HCT116 (cell line): ENCODE data around the gene CRACDL. TPM values are rescaled to one million over a fixed set of nuclear protein-coding genes. Genes with fewer than 3 reads are reported as not detected.

Experiments
- ATAC-seq: fragments of 200-7000 bp; cut with Tn5 transposase; 2 replicates; pipeline ENCODE4 v1.9.1; 2020; ENCODE audit warnings: mild to moderate bottlenecking, moderate library complexity
- BruUV-seq: library from RNA; stranded (reverse); fragments of 400-500 nt; replicated peaks from 2 replicates; lab custom pipeline; 2021; lab: Mats Ljungman, UMichigan
- CTCF ChIA-PET: fragments of 300-600 bp; sonication (Branson Sonifier 250); formaldehyde crosslinking; loops from one replicate; lab custom pipeline; 2021; ENCODE audit warnings: antibody characterized with exemption; lab: Charles Lee
- POLR2A ChIA-PET: fragments of 300-600, 350-600 bp; sonication (Branson Sonifier 250); formaldehyde crosslinking; loops from one replicate; lab custom pipeline; 2021; ENCODE audit warnings: antibody characterized with exemption; lab: Charles Lee
- RAD21 ChIA-PET, 2 experiments: fragments of 300-600 bp; sonication (Branson Sonifier 250); formaldehyde crosslinking; loops; one replicate each; lab custom pipeline; 2023; ENCODE audit warnings: low total read pairs in 2 of 2; ENCODE audit not compliant: uncharacterized antibody in 2 of 2, unreplicated experiment in 2 of 2, low non-redundant PET in 1 of 2; lab: Charles Lee
- DNase-seq: peaks from one replicate; pipeline ENCODE4 v3.0.0-alpha.2; 2010; ENCODE audit warnings: low read depth, low spot score
- H2AFZ ChIP-seq: fragments of 200-600 bp; shearing (Covaris generic), sonication (generic); 2 replicates; pipeline ENCODE4 v1.6.1; 2017; ENCODE audit warnings: low read depth, mixed run types, mixed read lengths, antibody characterized with exemption, low read length; ENCODE audit not compliant: poor library complexity, severe bottlenecking
- H3K27ac ChIP-seq: 2 replicates; pipeline ENCODE4 v1.5.1; 2012; ENCODE audit warnings: low read depth, low read length
- H3K27me3 ChIP-seq: fragments of 200-600 bp; sonication (generic); 2 replicates; pipeline ENCODE4 v1.6.1; 2016; ENCODE audit warnings: mixed run types, low read length, mixed read lengths; ENCODE audit not compliant: insufficient read depth
- H3K36me3 ChIP-seq, 2 experiments: fragments of 200-500 bp in 1 of 2; fragments of 200-600 bp in 1 of 2; sonication (Bioruptor generic) in 1 of 2; sonication (generic) in 1 of 2; 2 replicates each; pipeline versions ENCODE4 v1.5.1 to v1.6.1; 2014 to 2016; ENCODE audit warnings: low read length in 2 of 2, inconsistent platforms in 1 of 2, mixed read lengths in 1 of 2, mixed run types in 1 of 2; ENCODE audit not compliant: insufficient read depth in 2 of 2, control insufficient read depth in 1 of 2
- H3K4me1 ChIP-seq, 2 experiments: fragments of 200-600 bp in 1 of 2; sonication (generic) in 1 of 2; 2 replicates each; pipeline versions ENCODE4 v1.5.1 to v1.6.1; 2012 to 2017; ENCODE audit warnings: low read length in 2 of 2, inconsistent platforms in 1 of 2, mild to moderate bottlenecking in 1 of 2, mixed read lengths in 1 of 2, mixed run types in 1 of 2, moderate library complexity in 1 of 2; ENCODE audit not compliant: insufficient read depth in 2 of 2, control insufficient read depth in 1 of 2
- H3K4me2 ChIP-seq: fragments of 200-600 bp; sonication (generic); 2 replicates; pipeline ENCODE4 v1.6.1; 2017; ENCODE audit warnings: mixed run types, low read length, mixed read lengths
- H3K4me3 ChIP-seq, 2 experiments: fragments of 200-600 bp in 1 of 2; sonication (generic) in 1 of 2; replicated peaks in 1 of 2; 2 replicates each; pipeline ENCODE4 v1.5.1; 2011 to 2016; ENCODE audit warnings: low read length in 2 of 2, control low read depth in 1 of 2, low read depth in 1 of 2, mild to moderate bottlenecking in 1 of 2, mixed read lengths in 1 of 2, mixed run types in 1 of 2
- H3K79me2 ChIP-seq: fragments of 200-600 bp; sonication (generic); 2 replicates; pipeline ENCODE4 v1.6.1; 2017; ENCODE audit warnings: mild to moderate bottlenecking, mixed run types, low read length, moderate library complexity, mixed read lengths; ENCODE audit not compliant: insufficient read depth
- H3K9ac ChIP-seq: fragments of 200-600 bp; sonication (generic); 2 replicates; pipeline ENCODE4 v1.6.1; 2016; ENCODE audit warnings: low read length, mixed read lengths
- H3K9me2 ChIP-seq: fragments of 200-600 bp; sonication (generic), shearing (Covaris generic); 2 replicates; pipeline ENCODE4 v1.6.1; 2017; ENCODE audit warnings: mixed run types, mild to moderate bottlenecking, moderate library complexity; ENCODE audit not compliant: insufficient read depth
- H3K9me3 ChIP-seq, 2 experiments: fragments of 200-500 bp in 1 of 2; fragments of 200-600 bp in 1 of 2; sonication (Bioruptor generic) in 1 of 2; sonication (generic) in 1 of 2; 2 replicates each; pipeline ENCODE4 v1.6.1; 2014 to 2017; ENCODE audit warnings: low read length in 2 of 2, mixed read lengths in 2 of 2, inconsistent platforms in 1 of 2, low read depth in 1 of 2, mild to moderate bottlenecking in 1 of 2, mixed run types in 1 of 2, moderate library complexity in 1 of 2; ENCODE audit not compliant: control insufficient read depth in 1 of 2, insufficient read depth in 1 of 2
- H4K20me1 ChIP-seq: fragments of 200-600 bp; sonication (generic), shearing (Covaris generic); 2 replicates; pipeline ENCODE4 v1.6.1; 2017; ENCODE audit warnings: mixed run types, mild to moderate bottlenecking, moderate library complexity; ENCODE audit not compliant: insufficient read depth
- ATF3 ChIP-seq: IDR thresholded peaks from 2 replicates; pipeline ENCODE4 v1.6.1; 2012
- CEBPB ChIP-seq: IDR thresholded peaks from 2 replicates; pipeline ENCODE4 v1.6.1; 2012; ENCODE audit warnings: low read depth
- CTCF ChIP-seq, 3 experiments: fragments of 200-600 bp in 1 of 3; sonication (generic) in 1 of 3; IDR thresholded peaks in 2 of 3; conservative IDR thresholded peaks in 1 of 3; 2 replicates each; pipeline ENCODE4 v1.5.1; 2012 to 2017; ENCODE audit warnings: low read depth in 2 of 3, low read length in 2 of 3, antibody characterized with exemption in 1 of 3, borderline replicate concordance in 1 of 3, control low read depth in 1 of 3, mild to moderate bottlenecking in 1 of 3, mixed read lengths in 1 of 3, mixed run types in 1 of 3, moderate library complexity in 1 of 3; ENCODE audit not compliant: insufficient read depth in 1 of 3
- EGR1 ChIP-seq: IDR thresholded peaks from 2 replicates; pipeline ENCODE4 v1.6.1; 2012; ENCODE audit warnings: low read depth
- ELF1 ChIP-seq: IDR thresholded peaks from 2 replicates; pipeline ENCODE4 v1.6.1; 2012; ENCODE audit warnings: low read depth, borderline replicate concordance
- EZH2phosphoT487 ChIP-seq: fragments of 200-600 bp; IDR thresholded peaks from 2 replicates; pipeline ENCODE4 v1.6.1; 2018; ENCODE audit warnings: antibody characterized with exemption, borderline replicate concordance
- JUND ChIP-seq: IDR thresholded peaks from 2 replicates; pipeline ENCODE4 v1.6.1; 2012
- MAX ChIP-seq: IDR thresholded peaks from 2 replicates; pipeline ENCODE4 v1.6.1; 2012
- POLR2AphosphoS5 ChIP-seq: IDR thresholded peaks from 2 replicates; pipeline ENCODE4 v1.6.1; 2011; ENCODE audit warnings: mild to moderate bottlenecking, low read depth, low read length, moderate library complexity
- REST ChIP-seq: IDR thresholded peaks from 2 replicates; pipeline ENCODE4 v1.6.1; 2012; ENCODE audit warnings: low read depth
- SP1 ChIP-seq: IDR thresholded peaks from 2 replicates; pipeline ENCODE4 v1.6.1; 2012; ENCODE audit warnings: low read depth
- SRF ChIP-seq: IDR thresholded peaks from 2 replicates; pipeline ENCODE4 v1.6.1; 2012; ENCODE audit warnings: low read depth
- TCF7L2 ChIP-seq: IDR thresholded peaks from 2 replicates; pipeline ENCODE4 v1.7.0; 2011; ENCODE audit warnings: borderline replicate concordance, inconsistent platforms; ENCODE audit not compliant: insufficient read depth, insufficient read length; ENCODE audit errors: extremely low read depth
- YY1 ChIP-seq: IDR thresholded peaks from 2 replicates; pipeline ENCODE4 v1.6.1; 2011; ENCODE audit warnings: low read length, low read depth, moderate library complexity, mild to moderate bottlenecking; ENCODE audit not compliant: insufficient replicate concordance; ENCODE audit errors: extremely low read depth
- ZBTB33 ChIP-seq: IDR thresholded peaks from 2 replicates; pipeline ENCODE4 v1.6.1; 2011; ENCODE audit warnings: mild to moderate bottlenecking, low read length, moderate library complexity; ENCODE audit not compliant: insufficient replicate concordance; ENCODE audit errors: extremely low read depth
- ZFX ChIP-seq: fragments of 450-650 bp; IDR thresholded peaks from 2 replicates; pipeline ENCODE4 v1.6.1; 2017
- intact Hi-C: fragments of 100-400 bp; cut with micrococcal nuclease; formaldehyde crosslinking; loops from 2 replicates; pipeline ENCODE4 v1.10.0; 2022
- total RNA-seq: library from RNA; stranded (reverse); gene quantifications from one replicate; pipeline ENCODE4 v1.2.1, GENCODE V29; 2021; ENCODE audit not compliant: unreplicated experiment

The CRACDL gene
- total RNA-seq, 1 experiment from 2014 or later, result 1.1 TPM

- no peak for DNase-seq
- no peak overlapping the region for H3K9ac ChIP-seq
- no peak overlapping the region for H2AFZ ChIP-seq
- no peak for TF ChIP-seq SRF
- no peak for TF ChIP-seq YY1
- no peak for TF ChIP-seq CEBPB
- no peak for TF ChIP-seq POLR2AphosphoS5
- TF ChIP-seq SP1, result no peak
- no peak for TF ChIP-seq EZH2phosphoT487
- TF ChIP-seq ZBTB33, result no peak
- no peak for TF ChIP-seq CTCF (IDR thresholded peaks at IDR 0.05 in 2 of 3, conservative IDR thresholded peaks at IDR 0.05 in 1 of 3; ENCODE audit: borderline replicate concordance in 1 of 3, insufficient read depth in 1 of 3, low read depth in 2 of 3, low read length in 2 of 3)
- TF ChIP-seq ELF1, result no peak
- TF ChIP-seq MAX, result no peak
- no peak for TF ChIP-seq TCF7L2
- no peak for TF ChIP-seq REST
- TF ChIP-seq JUND, result no peak
- TF ChIP-seq ZFX, result no peak
- TF ChIP-seq EGR1, result no peak
- TF ChIP-seq ATF3, result no peak
- TF ChIP-seq, all 23 proteins: peak for 0
- H3K27me3 ChIP-seq, result no peaks in the 10 kb centered on the region
- POLR2A ChIA-PET, result no interaction called here
- no peaks in the 10 kb centered on the region for H3K4me1 ChIP-seq
- CTCF ChIA-PET, result interaction anchor here (2.7 kb wide), 1 partner anchor 180 kb away, joined by 10 read pairs; no protein-coding TSS in a partner anchor
- RAD21 ChIA-PET, result no interaction called here
- no peaks in the 10 kb centered on the region for H3K36me3 ChIP-seq
- intact Hi-C loops, result loop anchor here (10.0 kb wide), 1 partner anchor 76 kb away; no protein-coding TSS in a partner anchor
- H3K27ac ChIP-seq, result no peak overlapping the region
- no peaks in the 10 kb centered on the region for H3K9me2 ChIP-seq
- H3K9me3 ChIP-seq, result no peaks in the 10 kb centered on the region
- ATAC-seq, result no peak
- H3K4me3 ChIP-seq, result no peak overlapping the region
- H3K4me2 ChIP-seq, result no peak overlapping the region
- no TSS peak for BruUV-seq
- H3K79me2 ChIP-seq, result no peaks in the 10 kb centered on the region
- no peaks in the 10 kb centered on the region for H4K20me1 ChIP-seq
Observed at GRCh38 chr2:98828793-98829371, 107.1 kb downstream of the CRACDL start.
